Prostate gland (tissue), 2 donors: Measurements from ENCODE around the gene XPO5. TPM values are rescaled to one million over a fixed set of nuclear protein-coding genes. Genes with fewer than 3 reads are reported as not detected.

ENCODE experiments used
- DNase-seq: peaks from one replicate; pipeline ENCODE4 v3.0.0-alpha.2; 2019; ENCODE audit warnings: low spot score
- H3K27ac ChIP-seq, 2 donors: fragments of 200-600 bp; sonication (generic); 2 replicates each; pipeline ENCODE4 v1.5.1; 2017 to 2019
- H3K27me3 ChIP-seq: fragments of 200-600 bp; sonication (generic); replicated peaks from 2 replicates; pipeline ENCODE4 v1.5.1; 2019; ENCODE audit not compliant: insufficient read depth
- H3K36me3 ChIP-seq, 2 donors: fragments of 200-600 bp; sonication (generic); 1 replicate in 1 of 2; 2 replicates in 1 of 2; pipeline versions ENCODE4 v1.5.1 to v1.8.1; 2017 to 2019
- H3K4me1 ChIP-seq: fragments of 200-600 bp; sonication (generic); replicated peaks from 2 replicates; pipeline ENCODE4 v1.5.1; 2019
- H3K4me3 ChIP-seq, 2 donors: fragments of 200-600 bp; sonication (generic); 2 replicates each; pipeline ENCODE4 v1.5.1; 2017 to 2019
- H3K9me3 ChIP-seq: fragments of 200-600 bp; sonication (generic); 2 replicates; pipeline ENCODE4 v1.5.1; 2017
- CTCF ChIP-seq, 4 experiments: fragments of 200-600 bp in 2 of 4; fragments of 450-650 bp in 2 of 4; sonication (generic) in 2 of 4; IDR thresholded peaks; 1 replicate in 3 of 4; 2 replicates in 1 of 4; pipeline ENCODE4 v1.5.1; 2016 to 2019; ENCODE audit warnings: antibody characterized with exemption in 4 of 4, mild to moderate bottlenecking in 2 of 4, moderate library complexity in 2 of 4
- POLR2A ChIP-seq: fragments of 450-650 bp; IDR thresholded peaks from one replicate; pipeline ENCODE4 v1.6.1; 2016; ENCODE audit warnings: antibody characterized with exemption, mild to moderate bottlenecking
- POLR2AphosphoS5 ChIP-seq: sonication (generic); formaldehyde crosslinking; IDR thresholded peaks from one replicate; pipeline ENCODE4 v1.6.1; 2017; ENCODE audit warnings: antibody characterized with exemption
- WGBS: methylation state at CpG from one replicate; pipeline ENCODE4 v1.1.5; 2018; 5-methylcytosine and 5-hydroxymethylcytosine counted together
- intact Hi-C: fragments of 100-400 bp; cut with DNase I; formaldehyde crosslinking; loops from one replicate; pipeline ENCODE4 v1.14.2; 2022
- total RNA-seq, 2 donors: library from RNA; depleted of rRNA; stranded (reverse); fragments of >200 nt; gene quantifications; one replicate each; pipeline ENCODE4 v1.1.0, GENCODE V29; 2016

XPO5 gene
- total RNA-seq, 2 donors from 2014 or later = 17.9 to 33.3 TPM

- Histone ChIP-seq H3K4me1 (no peaks in the 10 kb centered on the region), H3K27me3 (no peaks in the 10 kb centered on the region), H3K4me3 (no peak overlapping the region), H3K9me3 (no peaks in the 10 kb centered on the region), H3K27ac (no peak overlapping the region), H3K36me3 (peaks cover 3 to 8% of the 10 kb centered on the region in 2 donors)
- WGBS = over 99% methylated on average over 5 of the region's 5 CpGs
- DNase-seq = no peak
- intact Hi-C loops = no loop called here
- TF ChIP-seq POLR2AphosphoS5 (no peak), CTCF (IDR thresholded peaks at IDR 0.05) (no peak), POLR2A (no peak)
These were observed 12.4 kb upstream of the XPO5 start for GRCh38 chr6:43588194-43588593.

GRCh38 chr6:43584892-43585570, 9.2 kb upstream of the XPO5 start:
- 90% methylated on average over 7 of the region's 7 CpGs for WGBS
- intact Hi-C loops = no loop called here

GRCh38 chr6:43582911-43583310, 7.1 kb upstream of the XPO5 start:
- no peak for TF ChIP-seq POLR2AphosphoS5
- DNase-seq = no peak
- Histone ChIP-seq H3K9me3 (no peaks in the 10 kb centered on the region), H3K36me3 (peaks cover 3 to 8% of the 10 kb centered on the region in 2 donors), H3K4me3 (no peak overlapping the region), H3K4me1 (no peaks in the 10 kb centered on the region), H3K27me3 (no peaks in the 10 kb centered on the region), H3K27ac (no peak overlapping the region)
- intact Hi-C loops = no loop called here
- WGBS = 88% methylated on average over 5 of the region's 5 CpGs

More at GRCh38 chr6:43584892-43585570, 9.2 kb upstream of the XPO5 start:
- no peak overlapping the region for H3K4me3 ChIP-seq
- no peaks in the 10 kb centered on the region for H3K27me3 ChIP-seq
- H3K27ac ChIP-seq = no peak overlapping the region
- H3K36me3 ChIP-seq = peaks cover 3 to 8% of the 10 kb centered on the region in 2 donors
- no peak for TF ChIP-seq POLR2A
- TF ChIP-seq POLR2AphosphoS5 = no peak
- TF ChIP-seq CTCF (IDR thresholded peaks at IDR 0.05) = no peak
- DNase-seq = no peak
- no peaks in the 10 kb centered on the region for H3K9me3 ChIP-seq
- H3K4me1 ChIP-seq = no peaks in the 10 kb centered on the region

GRCh38 chr6:43579171-43579570, 3.3 kb upstream of the XPO5 start:
- Histone ChIP-seq H3K4me3 (no peak overlapping the region), H3K27me3 (no peaks in the 10 kb centered on the region), H3K36me3 (peaks cover 0 to 6% of the 10 kb centered on the region in 2 donors), H3K4me1 (no peaks in the 10 kb centered on the region), H3K9me3 (no peaks in the 10 kb centered on the region), H3K27ac (no peak overlapping the region)
- intact Hi-C loops = no loop called here
- no peak for DNase-seq
- WGBS = 69% methylated on average over 2 of the region's 2 CpGs
- TF ChIP-seq POLR2AphosphoS5 = no peak
- TF ChIP-seq CTCF (IDR thresholded peaks at IDR 0.05) = no peak
- TF ChIP-seq POLR2A = no peak

- H3K4me3 ChIP-seq = no peak overlapping the region
- DNase-seq = no peak
- 88% methylated on average over 3 of the region's 3 CpGs for WGBS
- peaks cover 0 to 2% of the 10 kb centered on the region in 2 donors for H3K36me3 ChIP-seq
- TF ChIP-seq CTCF (IDR thresholded peaks at IDR 0.05) = no peak
- no peak for TF ChIP-seq POLR2AphosphoS5
- TF ChIP-seq POLR2A = no peak
- H3K27ac ChIP-seq = no peak overlapping the region
- H3K4me1 ChIP-seq = no peaks in the 10 kb centered on the region
- no peaks in the 10 kb centered on the region for H3K9me3 ChIP-seq
- no peaks in the 10 kb centered on the region for H3K27me3 ChIP-seq
- intact Hi-C loops = no loop called here
These were observed 2.9 kb upstream of the XPO5 start for GRCh38 chr6:43578748-43579147.
